Stimulated activated CD8-positive, alpha-beta memory T cell treated with anti-CD3 and anti-CD28 coated beads, Interleukin-2, amount 100 ng/mL, for 1 hour (primary cell): ENCODE results near the gene MCCD1.

Source experiments
- DNase-seq, 2 donors: peaks; one replicate each; pipeline ENCODE4 v3.0.0-alpha.2; 2020; ENCODE audit warnings: low read depth in 2 of 2

MCCD1 gene

DNA sequence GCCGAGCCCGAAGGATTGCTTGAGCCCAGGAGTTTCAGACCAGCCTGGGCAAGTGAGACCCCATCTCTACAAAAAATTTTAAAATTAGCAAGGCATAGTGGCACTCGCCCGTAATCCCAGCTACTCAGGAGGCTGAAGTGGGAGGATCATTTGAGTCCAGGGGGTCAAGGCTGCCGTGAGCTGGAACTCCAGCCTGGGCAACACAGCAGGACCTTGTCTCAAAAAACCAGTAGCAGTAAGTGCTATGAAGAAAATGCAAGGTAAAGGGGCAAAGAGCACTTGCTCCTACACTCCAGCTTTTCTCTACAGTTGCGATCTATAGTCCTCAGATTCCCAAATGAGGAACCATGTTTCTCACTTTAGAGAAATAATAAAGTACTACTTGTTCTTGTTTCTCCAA, 14.9 kb downstream of the MCCD1 start:
- DNase-seq, result no peak

DNA sequence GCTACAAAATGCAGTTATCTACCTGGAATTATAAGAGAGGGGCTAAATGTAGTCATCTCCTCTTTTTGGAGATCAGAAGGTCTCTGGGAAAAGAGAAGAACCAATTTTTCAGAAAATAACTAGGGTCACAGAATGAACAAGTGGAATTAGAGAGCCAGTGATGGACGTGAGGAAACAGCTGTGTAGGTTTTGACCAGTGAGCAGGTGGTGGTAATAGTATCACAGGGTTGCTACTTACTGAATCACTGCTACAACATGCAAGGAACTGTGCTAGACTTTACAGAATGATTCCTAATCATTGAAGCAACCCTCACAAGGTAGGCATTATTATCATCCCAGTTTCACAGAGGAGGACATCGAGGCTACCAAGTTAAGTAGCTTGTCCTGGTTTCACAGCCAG, 15.9 kb downstream of the MCCD1 start:
- DNase-seq, result no peak

DNA sequence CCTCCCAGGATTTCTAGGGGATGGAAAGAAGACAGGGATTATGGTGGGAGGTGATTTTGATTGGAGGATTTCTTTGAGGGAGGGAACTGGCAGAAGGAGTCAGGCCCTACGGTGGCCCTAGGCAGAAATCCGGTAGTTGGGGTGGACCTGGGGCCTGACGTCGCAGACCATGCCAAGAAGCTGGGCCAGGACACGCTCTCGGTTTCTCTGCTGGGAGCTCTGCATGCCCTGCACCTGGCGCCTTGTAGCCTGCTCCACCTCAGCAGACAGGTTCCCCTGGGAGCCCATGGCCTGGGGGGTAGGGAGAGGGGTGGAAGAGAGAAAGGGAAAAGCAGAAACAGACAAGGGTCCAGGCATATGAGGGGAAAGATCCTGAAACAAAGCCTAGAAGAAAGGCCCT, 16.5 kb downstream of the MCCD1 start:
- DNase-seq, result no peak

DNA sequence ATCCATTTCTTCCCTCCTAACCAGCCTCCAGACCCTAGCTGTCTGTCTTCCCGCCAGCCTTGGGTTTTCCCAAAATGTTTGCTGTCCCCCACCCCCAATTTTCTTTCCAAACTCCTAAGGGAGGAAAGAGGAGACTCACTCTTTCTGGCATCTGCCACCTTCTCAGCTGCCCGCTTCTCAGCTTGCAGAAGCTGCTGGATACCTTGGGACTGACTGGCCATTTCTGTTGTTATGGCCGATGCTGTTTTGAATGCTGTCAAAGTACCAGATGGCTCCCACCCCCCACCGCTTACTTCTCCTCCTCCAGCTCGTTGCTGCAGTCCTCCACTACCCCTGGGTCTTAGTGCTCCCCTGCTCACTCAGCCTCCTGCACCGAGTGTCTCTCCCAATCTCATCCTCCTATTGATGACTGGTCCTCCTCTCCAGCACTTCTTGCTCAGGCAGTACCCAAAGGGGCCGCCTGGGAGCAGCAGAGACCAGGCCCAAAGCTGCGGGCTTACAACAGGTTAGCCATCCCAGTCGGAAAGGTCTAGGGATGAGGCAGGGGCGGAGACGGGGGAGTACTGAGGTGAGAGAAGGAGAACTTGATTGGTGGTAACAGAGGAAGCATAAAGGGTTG, 17.7 kb downstream of the MCCD1 start, which contains the start of gene ATP6V1G2:
Gene ATP6V1G2, minus strand, starts transcription at position 270 of the 619 bp plus-strand sequence. Its CDS starts 49 bp downstream, at position 221.
- peak; percentile 64 to 67 for DNase-seq

DNA sequence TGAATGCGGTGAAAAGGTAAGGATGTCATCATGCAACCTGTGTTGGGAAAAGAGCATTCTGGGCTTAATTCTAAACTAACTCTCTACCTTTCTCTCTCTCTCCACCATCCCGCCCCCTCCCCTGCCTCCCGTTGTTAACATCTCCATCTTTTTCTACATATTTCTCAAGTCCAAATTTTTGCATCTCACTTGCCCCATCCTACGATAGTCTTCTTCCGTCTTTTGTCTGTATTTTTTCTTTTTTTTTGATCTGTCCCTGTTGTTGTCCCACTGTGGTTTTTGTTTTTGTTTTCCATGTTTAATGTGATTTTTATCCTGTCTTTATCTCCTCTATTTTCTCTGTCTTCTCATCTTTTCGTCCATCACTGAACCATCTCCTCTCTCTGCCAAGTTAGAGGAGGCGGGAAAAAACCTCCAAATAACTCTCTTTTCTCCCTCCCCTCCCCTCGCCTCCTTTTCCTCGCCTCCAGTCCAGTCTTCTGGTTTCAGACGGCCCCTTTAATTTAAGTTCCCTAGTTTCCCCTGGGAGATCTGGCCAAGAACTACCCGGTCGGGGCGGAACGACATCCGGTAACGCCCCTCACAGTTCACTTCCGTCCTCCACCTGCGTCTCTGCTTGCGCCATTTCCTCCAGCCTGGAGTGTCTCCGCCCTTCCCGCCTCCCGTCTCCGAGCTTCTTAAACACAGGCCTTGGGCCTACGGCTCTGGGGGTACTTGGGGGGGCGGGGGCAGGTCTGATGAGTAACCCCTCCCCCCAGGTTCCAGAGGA, 18.4 kb downstream of the MCCD1 start, which contains the start of gene NFKBIL1:
Gene NFKBIL1, plus strand, starts transcription at position 651 of the 769 bp plus-strand sequence. Its CDS starts 87 bp downstream, at position 738.
- DNase-seq, result peak; percentile 73 to 81

DNA sequence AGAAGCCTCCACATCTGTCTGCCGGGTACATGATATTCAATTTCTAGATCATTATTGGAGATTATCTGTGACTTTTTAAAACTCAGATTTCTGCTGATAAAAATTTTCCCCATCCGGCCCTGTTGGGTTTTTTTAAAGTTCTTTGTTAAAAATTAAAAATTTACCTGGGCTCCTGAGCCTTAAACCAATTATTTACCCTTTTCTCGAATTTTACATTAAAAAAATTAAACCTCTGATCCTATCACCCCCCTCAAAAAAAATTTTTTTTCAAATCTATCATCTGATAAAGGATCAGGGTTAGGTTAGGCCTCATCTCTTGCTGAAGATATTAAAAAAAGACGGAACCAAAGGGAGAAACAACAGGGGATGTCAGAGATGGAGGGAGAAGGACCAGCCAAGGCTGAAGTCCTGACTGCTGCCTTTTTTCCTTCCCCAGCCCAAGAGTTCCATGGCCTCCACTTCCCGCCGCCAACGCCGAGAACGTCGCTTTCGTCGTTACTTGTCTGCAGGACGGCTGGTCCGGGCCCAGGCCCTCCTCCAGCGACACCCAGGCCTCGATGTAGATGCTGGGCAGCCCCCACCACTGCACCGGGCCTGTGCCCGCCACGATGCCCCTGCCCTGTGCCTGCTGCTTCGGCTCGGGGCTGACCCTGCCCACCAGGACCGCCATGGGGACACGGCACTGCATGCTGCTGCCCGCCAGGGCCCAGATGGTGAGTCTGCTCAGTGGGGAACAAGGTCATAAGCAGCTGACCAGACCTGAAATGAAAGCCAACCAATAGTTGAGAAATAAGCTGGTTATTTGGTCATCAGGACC, 19.2 kb downstream of the MCCD1 start:
- no peak for DNase-seq

DNA sequence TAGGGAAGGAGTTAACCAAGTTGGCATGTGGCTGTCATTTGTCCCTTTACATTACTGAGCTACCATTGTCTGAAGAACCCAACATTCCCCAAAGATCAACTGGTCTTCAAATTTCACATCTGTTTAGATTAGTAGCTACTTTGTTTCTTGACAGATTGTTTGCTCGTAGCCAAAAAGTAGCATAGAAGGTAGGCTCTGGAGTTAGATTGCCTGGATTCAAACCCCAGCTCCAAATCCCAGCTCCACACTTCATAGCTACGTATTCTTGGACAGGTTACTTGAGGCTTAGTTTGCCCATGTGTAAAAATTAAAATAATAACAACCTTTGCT, 19.7 kb downstream of the MCCD1 start:
- no peak for DNase-seq

DNA sequence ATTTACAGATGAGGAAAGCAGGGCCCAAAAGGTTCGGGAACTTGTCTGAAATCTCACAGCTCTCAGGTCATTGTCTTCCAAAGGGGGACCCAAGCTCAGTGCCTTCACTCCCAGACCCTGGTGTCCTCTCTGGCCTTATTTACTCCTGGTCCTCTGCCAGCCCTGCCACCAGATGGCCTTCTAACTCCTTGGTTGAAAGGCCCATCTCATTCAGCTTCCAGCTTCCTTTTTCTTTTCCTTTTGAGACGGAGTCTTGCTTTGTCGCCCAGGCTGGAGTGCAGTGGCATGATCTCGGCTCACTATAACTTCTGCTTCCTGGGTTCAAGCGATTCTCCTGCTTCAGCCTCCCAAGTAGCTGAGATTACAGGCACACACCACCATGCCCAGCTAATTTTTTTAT, 22.6 kb downstream of the MCCD1 start:
- DNase-seq, result peak in 1 of 2 donors; percentile 45

DNA sequence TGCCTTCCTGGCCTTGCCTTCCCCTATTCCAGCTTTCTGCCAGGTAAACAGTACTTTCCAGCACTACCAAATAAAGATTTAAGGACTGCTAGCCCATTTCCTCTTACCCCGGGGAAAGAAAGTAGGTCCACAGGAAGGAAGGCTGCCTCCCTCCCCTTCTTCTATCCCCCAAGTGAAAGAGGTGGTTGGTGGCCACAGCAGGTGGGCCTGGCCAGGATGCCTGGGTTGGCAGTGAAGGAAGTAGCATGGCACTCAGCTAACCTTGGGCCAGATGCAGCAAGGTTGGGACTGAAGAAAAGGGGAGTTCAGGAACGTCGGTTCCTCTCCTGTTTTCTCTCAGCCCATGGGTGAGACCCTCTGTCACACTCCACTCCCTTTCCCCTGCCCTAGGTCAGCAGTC, 27.5 kb downstream of the MCCD1 start:
- DNase-seq, result no peak

DNA sequence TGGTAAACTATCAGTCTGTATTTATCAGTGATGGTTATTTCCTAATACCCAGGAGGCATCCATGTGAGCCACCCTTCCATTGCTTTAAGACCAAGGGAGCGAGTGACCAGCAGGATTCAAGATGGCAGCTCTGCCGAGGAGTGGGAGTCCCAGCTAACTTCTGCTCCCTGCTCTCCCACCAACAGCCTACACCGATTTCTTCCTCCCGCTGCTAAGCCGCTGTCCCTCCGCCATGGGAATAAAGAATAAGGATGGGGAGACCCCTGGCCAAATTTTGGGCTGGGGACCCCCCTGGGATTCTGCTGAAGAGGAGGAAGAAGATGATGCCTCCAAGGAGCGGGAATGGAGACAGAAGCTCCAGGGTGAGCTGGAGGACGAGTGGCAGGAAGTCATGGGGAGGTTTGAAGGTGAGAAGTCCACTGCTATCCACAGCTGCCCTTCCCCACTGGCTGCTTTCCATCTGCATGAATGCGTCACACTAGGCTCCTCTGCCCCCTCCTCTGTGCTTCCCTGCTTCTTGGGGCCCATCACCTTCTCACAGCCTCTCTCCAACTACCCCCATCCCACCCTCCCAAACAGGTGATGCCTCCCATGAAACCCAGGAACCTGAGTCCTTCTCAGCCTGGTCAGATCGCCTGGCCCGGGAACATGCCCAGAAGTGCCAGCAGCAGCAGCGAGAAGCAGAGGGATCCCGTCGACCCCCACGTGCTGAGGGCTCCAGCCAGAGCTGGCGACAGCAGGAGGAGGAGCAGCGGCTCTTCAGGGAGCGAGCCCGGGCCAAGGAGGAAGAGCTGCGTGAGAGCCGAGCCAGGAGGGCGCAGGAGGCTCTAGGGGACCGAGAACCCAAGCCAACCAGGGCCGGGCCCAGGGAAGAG, 28.9 kb downstream of the MCCD1 start:
- no peak for DNase-seq

DNA sequence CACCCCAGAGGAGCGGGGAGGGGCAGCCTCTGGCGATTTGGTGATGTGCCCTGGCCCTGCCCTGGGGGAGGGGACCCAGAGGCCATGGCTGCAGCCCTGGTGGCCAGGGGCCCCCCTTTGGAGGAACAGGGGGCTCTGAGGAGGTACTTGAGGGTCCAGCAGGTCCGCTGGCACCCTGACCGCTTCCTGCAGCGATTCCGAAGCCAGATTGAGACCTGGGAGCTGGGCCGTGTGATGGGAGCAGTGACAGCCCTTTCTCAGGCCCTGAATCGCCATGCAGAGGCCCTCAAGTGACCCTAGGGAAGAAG, 29.5 kb downstream of the MCCD1 start:
- no peak for DNase-seq

DNA sequence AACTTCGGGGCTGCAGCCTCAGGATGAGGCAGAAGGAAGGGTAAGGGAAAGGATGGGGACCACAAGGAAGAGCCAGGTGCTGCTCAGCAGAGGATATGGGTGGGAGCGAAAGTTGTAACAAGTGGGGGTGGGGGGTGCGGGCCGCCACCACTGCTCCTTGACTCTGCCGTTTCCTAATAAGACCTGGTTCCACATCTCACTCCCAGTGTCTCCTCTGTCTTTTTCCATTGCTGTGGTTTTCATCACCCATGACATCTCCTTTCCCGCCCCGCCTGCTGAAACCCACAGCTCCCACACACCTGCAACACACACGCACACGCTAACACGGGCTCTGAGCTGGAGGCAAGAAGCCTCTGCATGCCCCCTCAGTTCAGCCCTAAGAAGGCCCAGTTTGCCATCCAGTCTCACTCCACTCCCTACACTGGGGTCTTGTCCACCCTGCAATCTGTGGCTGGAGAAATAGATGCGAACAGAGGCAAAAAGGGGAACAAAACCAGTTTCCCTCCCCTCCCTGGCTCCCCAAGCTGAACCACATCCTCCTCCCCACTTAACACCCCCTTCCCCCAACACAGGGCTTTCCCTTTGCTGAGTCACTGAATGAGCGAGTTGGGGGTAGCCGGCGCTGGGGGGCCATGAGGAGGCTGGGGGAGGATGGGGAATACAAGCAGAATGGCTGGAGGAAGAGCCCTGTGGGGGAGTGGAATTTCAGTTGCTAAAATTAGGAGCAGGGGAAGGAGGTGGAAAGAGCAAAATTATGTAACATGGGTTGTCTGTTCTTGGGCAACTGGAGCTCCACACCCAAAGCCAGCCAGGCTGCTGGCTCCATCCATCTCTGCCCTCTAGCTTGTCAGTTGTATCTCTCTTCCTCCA, 30.1 kb downstream of the MCCD1 start:
- peak in 1 of 2 donors; percentile 49 for DNase-seq

DNA sequence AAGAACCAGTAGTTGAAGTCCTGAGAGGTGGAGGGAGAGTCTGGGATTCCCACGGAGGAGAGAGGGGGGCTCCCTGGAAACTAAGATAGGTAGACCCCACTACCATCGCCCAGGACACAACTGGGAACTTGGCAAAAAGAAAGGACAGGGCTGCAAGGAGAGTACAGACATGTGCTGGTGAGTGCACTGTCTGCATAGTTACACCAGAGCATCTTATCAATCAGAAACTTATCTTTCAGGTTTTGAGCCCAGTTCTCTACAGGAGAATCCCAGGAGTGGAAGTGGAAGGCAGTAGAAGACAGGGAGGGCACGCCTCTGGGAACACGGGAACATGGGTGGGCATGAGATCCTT, 30.8 kb downstream of the MCCD1 start:
- no peak for DNase-seq

DNA sequence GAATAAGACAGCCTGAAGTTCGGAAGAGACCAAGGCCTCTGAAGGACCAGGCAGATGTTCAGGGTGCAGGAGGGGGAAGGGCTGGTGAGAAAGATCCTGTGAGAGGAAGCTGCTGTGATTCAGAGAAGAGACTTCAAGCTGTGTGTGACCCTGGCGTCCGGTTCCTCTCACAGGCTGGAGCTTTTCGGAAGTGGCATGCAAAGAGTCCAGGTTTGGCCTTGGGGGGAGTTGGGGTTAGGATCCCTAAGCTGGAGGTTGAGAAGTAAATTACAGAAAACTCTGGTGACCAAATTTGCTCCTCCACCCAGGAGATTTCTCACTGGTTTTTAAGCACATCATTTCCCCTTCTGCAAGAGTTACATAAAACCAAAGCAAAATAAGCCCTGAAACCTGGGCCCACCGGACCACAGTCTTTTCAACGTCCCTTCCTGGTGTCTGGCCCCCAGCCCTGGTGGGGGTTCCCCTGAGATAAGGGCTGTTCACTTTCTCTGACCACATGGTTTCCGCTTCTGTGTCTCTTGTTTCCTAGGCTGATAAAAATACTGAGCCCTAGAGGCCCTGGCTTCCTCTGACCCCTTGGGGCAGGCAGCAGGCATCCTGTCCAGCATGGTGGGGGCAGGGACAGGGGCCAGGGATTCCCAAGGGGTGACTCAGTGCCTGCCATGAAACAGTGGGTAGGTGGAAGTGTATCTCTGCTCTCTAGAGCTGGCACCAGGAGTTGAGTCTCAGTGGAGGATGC, 31.4 kb downstream of the MCCD1 start:
- no peak for DNase-seq

DNA sequence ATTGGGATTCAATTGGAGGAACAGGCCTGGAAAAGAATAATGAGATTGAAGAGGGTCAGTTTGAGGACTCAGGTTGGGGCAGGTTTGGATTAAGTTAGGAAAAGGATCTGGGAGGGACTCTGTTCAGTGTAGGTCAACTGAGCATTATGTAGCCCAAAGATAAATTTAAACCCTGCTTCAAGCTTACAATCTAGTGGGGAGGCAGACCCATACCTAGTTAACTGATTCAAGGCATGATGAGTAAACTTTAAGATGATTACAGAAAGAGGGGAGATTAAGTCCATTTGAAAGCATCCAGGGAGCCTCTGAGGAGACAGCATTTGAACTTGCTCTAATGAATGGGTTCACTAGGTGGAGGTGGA, 31.9 kb downstream of the MCCD1 start:
- no peak for DNase-seq

DNA sequence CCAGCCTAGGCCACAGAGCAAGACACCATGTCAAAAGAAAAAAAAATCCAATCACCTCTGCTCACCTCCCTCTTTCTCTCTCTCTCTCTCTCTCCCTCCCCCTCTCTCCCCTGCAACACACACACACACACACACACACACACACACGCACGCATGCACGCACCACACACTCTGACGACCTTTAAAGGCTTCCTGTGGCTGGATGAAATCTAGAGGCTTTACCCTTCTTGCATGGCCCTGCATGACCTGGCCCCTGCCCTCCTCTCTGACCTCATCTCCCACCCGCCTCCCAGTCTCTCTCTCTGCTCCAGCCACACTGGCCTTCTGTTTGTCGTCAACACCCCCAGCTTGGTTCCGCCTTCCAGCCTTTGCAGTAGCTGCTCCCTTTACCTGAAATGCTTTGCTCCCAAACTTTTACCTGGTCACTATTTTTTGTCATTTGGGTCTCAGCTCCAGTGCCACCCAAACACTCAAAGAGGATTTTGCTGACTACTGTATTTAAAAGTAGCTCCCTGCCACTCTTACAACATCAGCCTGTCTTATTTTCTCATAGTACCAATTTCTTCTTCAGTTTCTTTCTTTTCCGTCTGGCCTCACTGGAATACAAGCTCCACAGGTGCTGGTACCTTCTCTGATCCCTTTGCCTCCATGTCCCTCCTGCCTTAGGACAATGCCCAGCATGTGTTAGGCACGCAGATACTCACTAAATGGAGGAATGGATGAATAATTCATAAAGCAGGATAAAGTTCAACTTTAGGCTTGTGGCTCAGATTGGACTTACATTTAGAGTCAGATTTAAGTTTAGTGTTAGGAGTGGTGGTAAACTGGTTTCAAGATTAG, 39.0 kb downstream of the MCCD1 start:
- no peak for DNase-seq

DNA sequence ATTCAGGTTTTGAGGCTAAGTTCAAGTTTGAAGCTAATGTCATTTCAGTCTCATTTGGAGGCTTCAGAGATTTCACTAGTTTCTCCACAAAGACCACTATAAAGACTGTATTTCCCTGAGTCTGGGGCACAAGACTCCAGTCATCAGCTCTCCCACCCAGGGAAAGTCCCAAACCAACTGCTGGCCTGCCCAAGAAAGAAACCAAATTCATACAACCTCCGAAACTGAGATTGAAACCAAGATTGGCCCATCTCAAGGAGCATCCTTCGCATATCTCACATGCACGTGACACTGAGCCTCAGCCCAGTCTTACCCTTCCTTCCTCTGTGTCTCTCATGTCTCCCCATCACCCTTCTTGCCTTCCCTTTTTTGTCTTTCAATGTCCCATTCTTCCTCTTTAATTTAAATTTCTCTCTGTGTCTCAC, 39.8 kb downstream of the MCCD1 start:
- no peak for DNase-seq

DNA sequence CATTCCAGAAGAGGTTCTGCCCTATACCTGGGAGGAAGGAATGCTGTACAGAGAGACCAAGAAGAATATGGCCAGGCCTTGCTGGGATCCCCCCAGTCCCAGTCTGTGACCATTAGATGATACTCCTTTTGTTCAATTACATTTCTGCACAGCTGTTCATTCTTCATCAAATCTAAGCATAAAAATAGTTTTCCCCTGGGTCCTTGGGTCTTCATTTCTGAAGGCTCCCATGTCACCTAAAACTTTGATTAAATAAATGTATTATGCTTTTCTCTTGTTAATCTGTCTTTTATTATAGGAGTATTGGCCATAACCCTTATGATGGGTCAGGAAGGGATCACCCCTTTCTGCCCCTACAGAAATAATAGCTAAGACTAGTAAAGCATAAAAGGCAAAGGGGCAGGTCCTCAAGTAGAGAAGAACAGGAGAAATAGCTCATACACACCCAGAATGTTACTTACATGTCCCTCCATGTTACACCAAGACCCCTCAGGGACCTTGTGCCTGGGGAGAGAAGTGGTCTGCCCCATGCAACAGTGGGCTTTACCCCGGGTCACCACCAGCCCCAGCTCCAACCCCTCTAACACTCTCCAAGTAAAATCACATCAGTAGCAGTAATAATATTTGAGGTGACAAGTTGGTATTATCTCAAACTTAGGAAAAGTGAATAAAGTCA, 41.2 kb downstream of the MCCD1 start:
- DNase-seq, result no peak
